ENCODE measurements around the gene R3HDM2. TPM values are rescaled to one million over a fixed set of nuclear protein-coding genes. Genes with fewer than 3 reads are reported as not detected.

R3HDM2 gene
- total and polyA plus RNA-seq, 2 of the 13 experiments (the other 11 are each of a cell fraction or from before 2014, with no cell fraction given): 11.1 to 23.5 TPM

DNA sequence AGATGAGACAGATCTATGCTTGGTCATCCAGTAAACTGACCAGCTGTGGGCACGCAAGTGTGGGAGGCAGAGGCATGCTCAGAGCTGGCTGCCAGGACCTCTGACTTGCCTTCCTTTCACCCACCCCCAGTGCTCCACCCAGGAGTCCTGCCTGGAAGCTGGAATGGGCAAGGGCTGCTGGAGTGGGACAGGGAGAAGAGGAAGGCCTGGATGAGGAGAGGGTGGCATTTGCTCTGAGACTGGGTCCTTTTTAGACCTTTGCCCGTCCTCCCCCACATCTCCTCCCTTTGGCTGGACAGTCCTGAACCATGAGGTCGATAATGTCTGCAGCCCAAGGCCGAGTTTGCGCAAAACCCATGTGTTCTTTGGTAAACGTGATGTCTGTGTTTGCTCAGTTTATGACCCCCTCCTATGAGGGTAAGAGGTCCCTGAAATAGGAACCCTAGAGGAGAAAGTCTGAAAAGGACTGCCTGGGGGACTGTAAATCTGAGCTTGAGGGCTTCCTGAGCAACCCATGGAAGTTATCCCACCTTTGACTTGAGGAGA lies 20.5 kb upstream of the R3HDM2 start (continued):
- TF ChIP-seq ZBTB34 (CRISPR knock-in tag; IDR thresholded peaks at IDR 0.05) (peak; percentile 91), TMF1 (CRISPR knock-in tag; IDR thresholded peaks at IDR 0.05; ENCODE audit: low read depth) (no peak), ZNF749 (CRISPR knock-in tag; IDR thresholded peaks at IDR 0.05; ENCODE audit: borderline replicate concordance) (no peak), HNRNPLL (IDR thresholded peaks at IDR 0.05; ENCODE audit: low read depth, low read length, poor library complexity, severe bottlenecking) (no peak), E2F1 (CRISPR knock-in tag; IDR thresholded peaks at IDR 0.05) (no peak), ZBTB42 (CRISPR knock-in tag; IDR thresholded peaks at IDR 0.05) (no peak), SALL2 (CRISPR knock-in tag; IDR thresholded peaks at IDR 0.05) (no peak), FOXO1 (CRISPR knock-in tag; IDR thresholded peaks at IDR 0.05) (peak; percentile 94), ZMYM2 (CRISPR knock-in tag; IDR thresholded peaks at IDR 0.05) (peak; percentile 69; the same call in 1 of the 2 replicates), ZNF883 (CRISPR knock-in tag; IDR thresholded peaks at IDR 0.05; ENCODE audit: not compliant biosample characterization) (peak; percentile 84), SRF (IDR thresholded peaks at IDR 0.05; ENCODE audit: low read depth, low read length) (no peak)
- TF ChIP-seq, protein P1, sequence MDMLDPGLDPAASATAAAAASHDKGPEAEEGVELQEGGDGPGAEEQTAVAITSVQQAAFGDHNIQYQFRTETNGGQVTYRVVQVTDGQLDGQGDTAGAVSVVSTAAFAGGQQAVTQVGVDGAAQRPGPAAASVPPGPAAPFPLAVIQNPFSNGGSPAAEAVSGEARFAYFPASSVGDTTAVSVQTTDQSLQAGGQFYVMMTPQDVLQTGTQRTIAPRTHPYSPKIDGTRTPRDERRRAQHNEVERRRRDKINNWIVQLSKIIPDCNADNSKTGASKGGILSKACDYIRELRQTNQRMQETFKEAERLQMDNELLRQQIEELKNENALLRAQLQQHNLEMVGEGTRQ (IDR thresholded peaks at IDR 0.05; ENCODE audit: low read depth, low read length): no peak
- TF ChIP-seq, protein P1 (CRISPR knock-in tag; IDR thresholded peaks at IDR 0.05; ENCODE audit: borderline replicate concordance): peak; percentile 35; the same call in 1 of the 2 replicates
- TF ChIP-seq, protein P2, sequence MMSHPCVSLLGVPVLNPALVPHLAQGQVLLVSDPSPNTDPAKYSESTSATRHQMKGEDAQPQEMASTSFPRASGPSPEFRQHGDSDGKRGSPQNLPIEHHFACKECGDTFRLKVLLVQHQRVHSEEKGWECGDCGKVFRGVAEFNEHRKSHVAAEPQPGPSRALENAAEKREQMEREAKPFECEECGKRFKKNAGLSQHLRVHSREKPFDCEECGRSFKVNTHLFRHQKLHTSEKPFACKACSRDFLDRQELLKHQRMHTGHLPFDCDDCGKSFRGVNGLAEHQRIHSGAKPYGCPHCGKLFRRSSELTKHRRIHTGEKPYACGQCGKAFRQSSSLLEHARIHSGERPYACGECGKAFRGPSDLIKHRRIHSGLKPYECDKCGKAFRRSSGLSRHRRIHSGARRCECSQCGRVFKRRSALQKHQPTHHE (CRISPR knock-in tag; IDR thresholded peaks at IDR 0.05; ENCODE audit: borderline replicate concordance): no peak
- TF ChIP-seq, protein P3, sequence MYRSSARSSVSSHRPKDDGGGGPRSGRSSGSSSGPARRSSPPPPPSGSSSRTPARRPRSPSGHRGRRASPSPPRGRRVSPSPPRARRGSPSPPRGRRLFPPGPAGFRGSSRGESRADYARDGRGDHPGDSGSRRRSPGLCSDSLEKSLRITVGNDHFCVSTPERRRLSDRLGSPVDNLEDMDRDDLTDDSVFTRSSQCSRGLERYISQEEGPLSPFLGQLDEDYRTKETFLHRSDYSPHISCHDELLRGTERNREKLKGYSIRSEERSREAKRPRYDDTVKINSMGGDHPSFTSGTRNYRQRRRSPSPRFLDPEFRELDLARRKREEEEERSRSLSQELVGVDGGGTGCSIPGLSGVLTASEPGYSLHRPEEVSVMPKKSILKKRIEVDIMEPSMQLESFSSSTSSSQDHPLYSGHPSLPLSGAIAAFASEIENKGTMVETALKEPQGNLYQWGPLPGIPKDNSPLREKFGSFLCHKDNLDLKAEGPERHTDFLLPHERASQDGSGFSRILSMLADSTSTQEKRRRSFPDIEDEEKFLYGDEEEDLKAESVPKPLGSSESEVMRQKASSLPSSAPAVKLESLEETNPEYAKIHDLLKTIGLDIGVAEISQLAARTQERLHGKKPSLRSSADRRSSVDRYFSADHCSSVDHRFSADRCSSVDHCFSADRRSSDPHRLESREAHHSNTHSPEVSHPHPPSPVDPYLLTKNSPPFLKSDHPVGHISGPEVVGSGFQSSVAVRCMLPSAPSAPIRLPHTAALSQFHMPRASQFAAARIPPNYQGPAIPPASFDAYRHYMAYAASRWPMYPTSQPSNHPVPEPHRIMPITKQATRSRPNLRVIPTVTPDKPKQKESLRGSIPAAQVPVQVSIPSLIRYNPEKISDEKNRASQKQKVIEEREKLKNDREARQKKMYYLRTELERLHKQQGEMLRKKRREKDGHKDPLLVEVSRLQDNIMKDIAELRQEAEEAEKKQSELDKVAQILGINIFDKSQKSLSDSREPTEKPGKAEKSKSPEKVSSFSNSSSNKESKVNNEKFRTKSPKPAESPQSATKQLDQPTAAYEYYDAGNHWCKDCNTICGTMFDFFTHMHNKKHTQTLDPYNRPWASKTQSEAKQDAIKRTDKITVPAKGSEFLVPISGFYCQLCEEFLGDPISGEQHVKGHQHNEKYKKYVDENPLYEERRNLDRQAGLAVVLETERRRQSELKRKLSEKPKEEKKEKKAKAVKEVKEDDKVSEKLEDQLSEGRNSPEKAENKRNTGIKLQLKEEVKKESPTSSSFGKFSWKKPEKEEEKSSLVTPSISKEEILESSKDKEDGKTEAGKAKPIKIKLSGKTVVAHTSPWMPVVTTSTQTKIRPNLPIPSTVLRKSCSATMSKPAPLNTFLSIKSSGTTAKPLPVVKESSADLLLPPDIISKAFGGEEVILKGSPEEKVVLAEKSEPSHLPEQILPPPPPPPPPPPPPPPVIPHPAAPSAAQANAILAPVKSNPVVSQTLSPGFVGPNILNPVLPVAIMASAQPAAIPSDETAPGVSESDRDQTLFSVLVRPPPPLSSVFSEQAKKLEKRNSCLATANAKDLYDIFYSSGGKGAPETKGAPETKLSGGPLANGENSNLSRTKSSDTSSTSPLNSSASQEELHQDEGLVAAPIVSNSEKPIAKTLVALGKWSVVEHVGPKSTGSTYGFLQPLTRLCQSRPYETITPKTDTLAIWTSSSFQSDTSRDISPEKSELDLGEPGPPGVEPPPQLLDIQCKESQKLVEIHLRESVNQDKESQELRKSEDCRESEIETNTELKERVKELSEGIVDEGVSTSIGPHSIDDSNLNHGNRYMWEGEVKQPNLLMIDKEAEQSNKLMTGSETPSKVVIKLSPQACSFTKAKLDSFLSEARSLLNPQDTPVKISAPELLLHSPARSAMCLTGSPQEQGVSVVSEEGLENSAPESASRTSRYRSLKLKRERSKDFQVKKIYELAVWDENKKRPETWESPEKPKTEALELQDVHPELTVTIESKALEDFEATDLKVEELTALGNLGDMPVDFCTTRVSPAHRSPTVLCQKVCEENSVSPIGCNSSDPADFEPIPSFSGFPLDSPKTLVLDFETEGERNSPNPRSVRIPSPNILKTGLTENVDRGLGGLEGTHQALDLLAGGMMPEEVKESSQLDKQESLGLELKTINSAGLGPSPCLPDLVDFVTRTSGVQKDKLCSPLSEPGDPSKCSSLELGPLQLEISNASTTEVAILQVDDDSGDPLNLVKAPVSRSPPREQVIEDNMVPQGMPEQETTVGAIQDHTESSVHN (CRISPR knock-in tag; IDR thresholded peaks at IDR 0.05): 0 out of 2 replicates have a peak, but pooled peaks have one; percentile 86
